ENCODE data around the gene TSC22D4.

Gene TSC22D4

DNA sequence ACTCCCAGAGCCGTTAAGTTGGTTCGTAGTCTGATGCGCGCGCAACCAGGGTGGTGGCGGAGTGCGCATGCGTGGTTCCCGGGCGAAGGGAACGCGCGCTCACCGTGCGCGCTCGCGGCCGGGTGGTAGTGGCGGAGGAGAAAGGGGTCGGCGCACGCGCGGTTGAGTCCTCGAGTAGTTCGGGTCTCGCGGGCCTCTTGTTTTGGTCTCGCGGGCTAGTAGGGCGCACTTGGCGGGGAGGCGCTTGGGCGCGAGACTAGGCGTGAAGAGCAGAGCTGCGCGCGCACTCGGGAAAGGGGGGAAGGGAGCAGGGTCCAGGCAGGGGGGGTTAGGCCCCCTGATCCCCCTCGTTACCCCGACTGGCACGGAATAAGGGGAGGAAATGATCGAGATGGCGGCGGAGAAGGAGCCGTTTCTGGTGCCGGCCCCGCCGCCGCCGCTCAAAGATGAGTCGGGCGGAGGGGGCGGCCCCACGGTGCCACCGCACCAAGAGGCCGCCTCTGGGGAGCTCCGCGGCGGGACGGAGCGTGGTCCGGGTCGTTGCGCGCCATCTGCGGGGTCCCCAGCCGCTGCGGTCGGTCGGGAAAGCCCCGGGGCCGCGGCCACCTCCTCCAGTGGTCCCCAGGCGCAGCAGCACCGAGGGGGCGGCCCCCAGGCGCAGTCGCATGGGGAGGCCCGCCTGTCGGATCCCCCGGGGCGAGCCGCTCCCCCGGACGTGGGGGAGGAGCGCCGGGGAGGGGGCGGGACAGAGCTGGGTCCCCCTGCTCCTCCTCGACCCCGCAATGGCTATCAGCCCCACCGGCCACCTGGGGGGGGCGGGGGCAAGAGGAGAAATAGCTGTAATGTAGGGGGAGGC, 49.1 kb downstream of the TSC22D4 start, which contains the start of gene MEPCE:
Gene MEPCE (plus strand): TSS at position 195 of the 856 bp plus-strand sequence. CDS start 188 bp downstream, at position 383.
- DNase-seq (ENCODE audit: low read depth in 3 of 3, low spot score in 1 of 3): peak; percentile 90 to 98 (median 95)

DNA sequence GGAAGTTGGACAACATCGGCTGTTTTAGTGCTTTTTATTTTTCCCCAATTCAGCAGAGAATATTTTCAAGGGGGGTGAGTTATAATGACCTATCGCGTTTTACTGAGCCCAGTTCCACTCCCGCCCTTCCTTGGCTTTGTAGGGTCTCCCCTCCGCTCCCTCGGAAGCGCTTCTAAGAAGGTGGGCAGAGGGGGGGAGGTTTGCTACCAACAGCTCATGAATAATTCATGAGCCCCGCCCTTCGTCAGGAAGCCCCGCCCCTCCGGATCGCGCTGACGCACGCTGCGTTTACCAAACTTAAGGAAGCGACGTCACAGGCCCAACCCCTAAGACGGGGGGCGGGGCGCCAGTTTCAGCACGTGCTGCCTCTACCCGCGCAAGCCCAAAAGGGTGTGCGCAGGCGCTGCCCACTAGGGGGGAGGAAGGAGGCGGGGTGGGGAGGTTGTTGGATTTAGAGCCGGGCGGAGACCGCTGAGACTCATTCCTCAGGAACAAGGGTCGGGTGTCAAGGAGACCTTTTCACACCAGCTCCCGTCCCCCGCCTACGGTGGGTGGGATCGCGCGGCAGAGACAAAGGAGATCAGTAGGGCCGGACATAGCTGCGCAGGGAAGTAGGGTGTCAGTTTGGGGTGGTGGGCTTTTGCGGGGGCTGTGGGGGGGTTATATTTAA, 49.9 kb downstream of the TSC22D4 start:
- DNase-seq (ENCODE audit: low read depth in 3 of 3, low spot score in 1 of 3): peak; percentile 100

DNA sequence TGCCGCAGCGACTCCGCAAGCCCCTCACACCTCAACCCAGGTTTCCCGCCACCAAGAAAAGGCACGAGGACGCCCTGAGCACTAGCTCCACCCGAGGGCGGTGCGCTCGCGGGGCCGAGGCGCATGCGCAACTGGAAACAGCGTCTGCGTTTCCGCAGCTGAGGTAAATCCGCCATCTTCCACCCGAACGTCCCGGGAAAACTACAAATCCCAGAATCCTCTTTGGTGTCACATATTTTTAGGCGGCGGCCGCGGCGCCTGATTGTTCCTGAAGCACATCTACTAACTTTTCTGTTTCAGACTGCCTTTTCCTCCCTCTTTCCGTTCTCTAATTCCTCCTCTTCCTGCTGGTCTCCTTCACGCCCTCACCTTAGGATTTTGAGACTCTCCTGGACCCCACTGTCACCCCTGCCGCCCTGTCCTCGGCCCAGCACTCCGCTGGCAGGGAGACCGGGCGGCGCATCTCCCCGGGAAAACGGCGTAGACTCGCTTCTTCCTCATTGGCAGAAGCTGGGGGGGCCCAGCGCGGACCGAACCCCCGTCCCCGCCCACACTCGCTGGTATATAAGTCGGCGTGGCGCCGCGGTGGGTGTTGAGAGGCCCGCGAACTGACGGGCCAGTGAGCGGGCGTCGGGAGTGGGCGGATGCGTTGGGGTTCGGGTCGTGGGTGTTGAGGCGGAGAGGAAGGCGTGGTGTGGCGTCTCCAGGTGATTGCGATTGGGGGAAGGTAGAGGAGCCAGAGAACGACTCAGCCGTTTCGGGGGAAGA, 50.6 kb downstream of the TSC22D4 start, which contains the start of gene ZCWPW1:
Gene ZCWPW1 (minus strand): TSS at position 505 of the 768 bp plus-strand sequence. CDS start 8,054 bp downstream, outside the sequence.
- DNase-seq (ENCODE audit: low read depth in 3 of 3, low spot score in 1 of 3): peak; percentile 93 to 97 (median 95)

DNA sequence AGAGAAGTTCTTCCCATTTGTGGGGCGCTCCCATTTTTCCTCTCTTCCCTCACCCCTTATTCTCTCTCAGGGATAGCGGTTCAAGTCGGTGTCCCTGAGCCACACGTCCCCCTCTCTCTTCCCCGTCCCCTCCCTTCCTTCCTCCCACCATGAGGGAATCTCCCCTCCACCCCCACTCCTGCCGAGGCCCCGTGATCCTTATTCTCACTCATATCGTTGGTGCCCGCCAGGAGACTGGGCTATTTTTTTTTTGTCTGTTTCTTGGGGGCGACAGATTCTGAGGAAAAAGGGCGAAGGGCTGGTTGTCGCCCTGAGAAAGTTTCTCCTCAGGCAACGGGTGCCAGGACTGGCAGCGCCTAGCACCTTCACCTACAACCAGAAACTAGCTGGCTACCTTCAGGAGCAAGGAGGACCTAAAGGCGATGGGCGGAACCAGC, 51.2 kb downstream of the TSC22D4 start:
- DNase-seq (ENCODE audit: low read depth in 3 of 3, low spot score in 1 of 3): no peak

DNA sequence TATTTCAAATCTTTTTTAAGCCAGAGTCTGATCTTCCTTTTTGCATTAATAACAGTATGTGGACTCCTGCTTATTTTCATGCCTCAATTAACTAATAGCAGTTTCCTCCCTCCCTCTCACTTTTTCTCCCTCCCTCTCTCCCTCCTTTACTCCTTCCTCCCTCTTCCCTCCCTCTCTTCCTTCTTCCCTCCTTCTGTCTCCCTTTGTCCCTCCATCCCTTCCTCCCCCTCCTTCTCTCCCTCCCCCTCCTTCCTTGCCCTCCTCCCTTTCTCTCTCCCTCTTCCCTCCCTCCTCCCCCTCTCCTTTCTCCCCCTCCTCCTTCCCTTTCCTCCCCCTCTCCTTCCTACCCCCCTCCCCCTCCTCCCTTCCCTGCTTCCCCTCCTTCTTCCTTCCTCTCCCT, 52.5 kb downstream of the TSC22D4 start:
- no peak for DNase-seq (ENCODE audit: low read depth in 3 of 3, low spot score in 1 of 3)

DNA sequence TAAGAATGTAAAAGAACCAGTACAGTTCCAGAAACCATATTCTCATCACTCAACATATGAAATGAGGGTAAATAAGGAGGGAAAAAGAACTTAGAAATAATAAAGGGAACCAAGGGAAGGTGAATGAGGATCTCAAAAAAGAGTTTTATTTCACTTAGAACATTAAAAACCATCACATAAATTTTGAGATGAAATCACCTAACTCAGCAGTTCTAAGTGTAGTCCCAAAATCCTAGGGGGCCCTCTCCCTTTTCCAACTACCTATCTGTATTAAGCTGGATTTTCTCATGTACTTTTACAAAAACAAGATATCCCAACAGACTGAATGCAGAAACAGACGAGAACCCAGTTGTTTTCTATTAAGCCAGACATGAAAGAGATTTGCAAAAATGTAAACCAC, 53.7 kb downstream of the TSC22D4 start:
- no peak for DNase-seq (ENCODE audit: low read depth in 3 of 3, low spot score in 1 of 3)

DNA sequence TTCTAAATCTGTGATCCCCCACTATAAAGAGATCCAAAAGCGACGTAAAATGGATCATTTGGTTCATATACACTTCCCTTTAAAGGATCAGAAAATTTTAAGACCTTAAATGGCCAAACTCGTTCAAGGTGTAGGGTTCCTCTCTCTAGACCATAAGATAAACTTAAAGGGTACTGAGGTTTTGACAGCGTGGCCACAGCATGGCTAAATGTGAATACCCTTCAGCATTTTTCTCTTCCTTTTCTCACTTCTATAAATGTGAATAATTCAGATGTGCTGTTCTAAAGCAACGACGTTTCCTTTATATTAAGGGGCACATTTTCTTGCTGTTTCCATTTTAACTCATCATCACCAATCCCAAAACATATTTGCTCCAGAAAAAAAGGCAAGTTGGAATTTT, 55.7 kb downstream of the TSC22D4 start:
- DNase-seq (ENCODE audit: low read depth in 3 of 3, low spot score in 1 of 3): no peak

DNA sequence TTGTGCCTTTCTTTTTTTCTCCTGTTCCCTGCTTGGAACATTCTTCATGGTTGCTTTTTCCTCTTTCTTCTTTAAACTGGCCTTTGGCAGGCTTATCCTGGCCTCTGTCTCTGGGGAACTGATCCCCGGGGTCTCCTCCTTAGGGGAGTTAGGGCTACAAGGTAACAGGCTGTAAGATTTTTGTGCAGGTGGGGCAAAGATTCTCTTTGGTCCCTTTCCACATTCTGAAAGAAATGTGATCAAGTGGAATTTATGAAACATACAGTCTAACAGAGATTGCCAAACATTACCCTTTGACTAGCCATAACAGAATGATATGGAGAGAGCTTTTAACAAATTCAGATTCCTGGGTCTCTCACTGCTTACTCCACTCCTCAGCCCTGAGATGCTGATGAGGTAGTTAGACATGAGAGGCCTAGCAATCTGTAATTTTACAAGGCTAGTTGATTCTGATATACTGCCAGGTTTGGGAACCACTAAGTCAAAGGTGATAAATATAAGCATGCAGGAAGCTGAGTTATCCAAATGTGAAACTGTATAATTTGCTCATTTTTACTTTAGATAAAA, 59.3 kb downstream of the TSC22D4 start:
- no peak for DNase-seq (ENCODE audit: low read depth in 3 of 3, low spot score in 1 of 3)

DNA sequence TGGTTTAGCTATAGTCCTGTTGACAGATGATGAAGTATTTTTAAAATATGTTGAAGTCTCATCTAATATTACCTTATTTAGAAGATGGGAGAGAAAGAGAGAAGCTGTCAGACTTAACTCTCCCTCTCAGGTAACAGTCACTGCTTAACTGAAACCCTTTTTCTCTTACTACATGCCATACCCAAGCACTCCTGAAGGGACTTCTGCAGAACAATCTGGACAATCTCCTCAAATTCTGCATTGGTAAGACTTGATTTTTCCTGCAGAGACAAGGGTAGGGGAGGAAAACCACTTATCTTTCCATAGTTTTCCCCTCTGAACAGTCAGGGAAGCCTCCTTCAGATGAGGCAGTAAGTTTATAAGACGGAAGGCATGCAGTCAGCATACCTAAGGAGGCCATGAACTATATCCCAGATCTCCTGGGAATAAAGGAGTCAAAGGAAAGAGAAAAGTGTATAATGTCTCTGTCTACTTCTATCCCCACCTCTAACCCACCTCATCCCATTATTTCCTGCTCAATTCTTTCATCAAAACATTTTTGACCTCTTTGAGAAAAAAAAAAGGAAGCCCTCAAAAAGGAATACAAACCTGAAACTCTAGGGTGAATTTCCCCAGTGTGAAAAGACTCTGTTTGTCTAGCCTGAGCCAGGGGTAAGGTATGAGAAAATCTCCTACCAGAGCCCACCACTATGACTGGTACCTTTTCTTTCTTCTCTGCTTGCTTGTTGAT, 59.9 kb downstream of the TSC22D4 start:
- DNase-seq (ENCODE audit: low read depth in 3 of 3, low spot score in 1 of 3): no peak
